OCI-LY1 (cell line): ENCODE data around the gene LDAH.

Experiments
- CTCF ChIP-seq: fragments of 200-600 bp; sonication (generic), shearing (Covaris generic); IDR thresholded peaks from 2 replicates; pipeline ENCODE4 v1.5.1; 2017; ENCODE audit warnings: mild to moderate bottlenecking, antibody characterized with exemption, low read length, moderate library complexity, mixed read lengths
- EZH2 ChIP-seq: fragments of 200-600 bp; sonication (generic), shearing (Covaris generic); IDR thresholded peaks from 2 replicates; pipeline ENCODE4 v1.8.0; 2017; ENCODE audit warnings: borderline replicate concordance, mixed run types, mild to moderate bottlenecking, antibody characterized with exemption, low read length, moderate library complexity, mixed read lengths

GRCh38 chr2:20657522-20658235 lies 165.2 kb downstream of the LDAH start:
- TF ChIP-seq CTCF (no peak), EZH2 (no peak)
